Measurements from ENCODE around the gene LBHD2.

The LBHD2 gene

GRCh38 chr14:103123634-103124500, 39.9 kb downstream of the LBHD2 start:
- no peak for DNase-seq (ENCODE audit: low read depth, low spot score)
- H3K36me3 ChIP-seq (ENCODE audit: insufficient read depth, low read length) = no peaks in the 10 kb centered on the region
- no peak overlapping the region for H3K27ac ChIP-seq
- no peaks in the 10 kb centered on the region for H3K9me3 ChIP-seq (ENCODE audit: low read depth, low read length)
- TF ChIP-seq EZH2 (IDR thresholded peaks at IDR 0.05) (no peak), POLR2AphosphoS5 (IDR thresholded peaks at IDR 0.05; ENCODE audit: borderline replicate concordance, low read depth, low read length) (no peak), FOXP2 (optimal IDR thresholded peaks at IDR 0.05; ENCODE audit: control extremely low read depth, extremely low read length, insufficient read depth) (no peak)
- H3K4me3 ChIP-seq = no peak overlapping the region
- H3K9ac ChIP-seq (ENCODE audit: insufficient read length) = no peak overlapping the region

GRCh38 chr14:103124501-103125001, 40.5 kb downstream of the LBHD2 start:
- no peak overlapping the region for H3K9ac ChIP-seq (ENCODE audit: insufficient read length)
- no peak overlapping the region for H3K4me3 ChIP-seq
- no peak for DNase-seq (ENCODE audit: low read depth, low spot score)
- H3K9me3 ChIP-seq (ENCODE audit: low read depth, low read length) = no peaks in the 10 kb centered on the region
- H3K36me3 ChIP-seq (ENCODE audit: insufficient read depth, low read length) = no peaks in the 10 kb centered on the region
- H3K27ac ChIP-seq = no peak overlapping the region
- TF ChIP-seq EZH2 (IDR thresholded peaks at IDR 0.05) = no peak
- no peak for TF ChIP-seq POLR2AphosphoS5 (IDR thresholded peaks at IDR 0.05; ENCODE audit: borderline replicate concordance, low read depth, low read length)
- TF ChIP-seq FOXP2 (optimal IDR thresholded peaks at IDR 0.05; ENCODE audit: control extremely low read depth, extremely low read length, insufficient read depth) = no peak

DNA sequence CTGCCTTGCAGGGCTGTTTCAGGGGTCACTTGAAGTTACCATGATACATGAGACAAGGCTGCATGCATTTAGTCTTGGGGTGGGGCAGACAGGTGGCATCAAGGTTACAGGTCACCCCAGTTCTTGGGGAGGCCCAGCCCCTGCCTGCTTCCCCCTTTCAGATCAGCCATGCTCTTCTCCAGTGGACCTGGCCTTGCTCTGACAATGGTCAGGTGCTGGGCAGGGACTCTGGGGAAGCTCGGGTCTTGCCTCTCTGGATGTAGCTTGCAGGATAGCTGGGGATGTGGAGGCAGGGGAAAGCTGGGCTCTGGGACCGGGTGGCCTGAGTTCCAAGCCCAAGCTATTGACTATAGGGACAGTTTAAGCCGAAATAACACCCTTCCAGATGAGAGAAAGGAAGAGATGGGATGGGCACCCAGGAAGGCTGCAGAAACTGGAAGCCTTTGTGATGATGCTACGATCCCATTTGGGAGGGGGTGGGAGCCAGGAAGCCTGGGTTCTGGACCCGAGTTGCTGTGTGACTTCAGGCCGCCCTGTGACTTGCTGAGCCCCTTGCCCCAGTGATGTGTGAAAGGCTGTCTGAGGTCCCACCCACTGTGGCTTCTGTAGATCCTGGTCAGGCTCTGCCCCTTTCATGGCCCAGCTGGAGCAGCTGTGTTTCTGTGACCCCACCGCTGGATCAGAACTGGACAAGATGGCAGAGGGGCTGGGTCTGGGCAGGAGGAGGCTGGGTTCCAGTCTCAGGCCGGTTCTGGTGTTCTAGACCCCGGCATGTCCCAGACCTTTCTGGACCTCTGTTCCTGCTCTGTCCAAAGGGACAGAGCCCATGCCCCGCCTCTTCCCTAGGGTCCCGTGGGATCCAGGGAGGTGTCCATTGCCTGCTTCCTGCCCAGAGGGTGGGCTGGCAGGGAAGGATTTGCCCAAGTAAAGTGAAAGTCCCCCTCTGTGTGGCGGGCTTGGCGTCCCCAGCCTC, 41.4 kb downstream of the LBHD2 start:
- TF ChIP-seq FOXP2 (optimal IDR thresholded peaks at IDR 0.05; ENCODE audit: control extremely low read depth, extremely low read length, insufficient read depth) (no peak), EZH2 (IDR thresholded peaks at IDR 0.05) (no peak), POLR2AphosphoS5 (IDR thresholded peaks at IDR 0.05; ENCODE audit: borderline replicate concordance, low read depth, low read length) (no peak)
- H3K9me3 ChIP-seq (ENCODE audit: low read depth, low read length) = no peaks in the 10 kb centered on the region
- DNase-seq (ENCODE audit: low read depth, low spot score) = no peak
- no peaks in the 10 kb centered on the region for H3K36me3 ChIP-seq (ENCODE audit: insufficient read depth, low read length)
- no peak overlapping the region for H3K27ac ChIP-seq
- no peak overlapping the region for H3K9ac ChIP-seq (ENCODE audit: insufficient read length)
- H3K4me3 ChIP-seq = no peak overlapping the region

DNA sequence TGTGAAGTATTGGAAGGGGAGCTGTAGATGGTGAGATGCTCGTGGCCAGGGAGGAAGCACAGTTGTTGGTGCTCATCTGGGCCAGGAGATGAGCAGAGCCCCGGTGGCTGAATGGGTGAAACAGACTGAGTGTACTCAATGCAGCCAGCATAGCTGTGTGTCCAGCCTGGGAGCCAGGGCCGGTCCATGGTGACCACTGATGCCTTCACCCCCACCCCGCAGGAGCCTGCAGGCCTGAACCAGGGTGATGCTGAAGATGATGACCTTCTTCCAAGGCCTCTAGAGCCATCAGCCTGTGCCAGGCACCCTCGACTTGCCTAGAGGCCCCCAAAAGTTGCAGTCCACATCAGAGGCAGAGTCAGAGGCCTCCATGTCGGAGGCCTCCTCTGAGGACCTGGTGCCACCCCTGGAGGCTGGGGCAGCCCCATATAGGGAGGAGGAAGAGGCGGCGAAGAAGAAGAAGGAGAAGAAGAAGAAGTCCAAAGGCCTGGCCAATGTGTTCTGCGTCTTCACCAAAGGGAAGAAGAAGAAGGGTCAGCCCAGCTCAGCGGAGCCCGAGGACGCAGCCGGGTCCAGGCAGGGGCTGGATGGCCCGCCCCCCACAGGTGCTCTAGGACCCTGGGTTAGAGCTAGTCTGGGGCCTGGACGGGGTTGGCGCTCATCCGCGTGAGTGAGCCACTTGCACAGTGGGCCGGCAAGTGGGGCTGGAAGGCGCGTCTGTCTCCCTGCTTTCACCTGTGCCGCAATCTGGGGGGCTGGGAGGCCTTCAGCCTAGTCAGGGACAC, 42.3 kb downstream of the LBHD2 start:
- no peak for DNase-seq (ENCODE audit: low read depth, low spot score)
- TF ChIP-seq EZH2 (IDR thresholded peaks at IDR 0.05) = no peak
- no peak for TF ChIP-seq POLR2AphosphoS5 (IDR thresholded peaks at IDR 0.05; ENCODE audit: borderline replicate concordance, low read depth, low read length)
- TF ChIP-seq FOXP2 (optimal IDR thresholded peaks at IDR 0.05; ENCODE audit: control extremely low read depth, extremely low read length, insufficient read depth) = no peak
- H3K9ac ChIP-seq (ENCODE audit: insufficient read length) = no peak overlapping the region
- H3K4me3 ChIP-seq = no peak overlapping the region
- no peak overlapping the region for H3K27ac ChIP-seq
- H3K9me3 ChIP-seq (ENCODE audit: low read depth, low read length) = no peaks in the 10 kb centered on the region
- no peaks in the 10 kb centered on the region for H3K36me3 ChIP-seq (ENCODE audit: insufficient read depth, low read length)

- H3K4me3 ChIP-seq = no peak overlapping the region
- no peak overlapping the region for H3K27ac ChIP-seq
- no peaks in the 10 kb centered on the region for H3K36me3 ChIP-seq (ENCODE audit: insufficient read depth, low read length)
- TF ChIP-seq POLR2AphosphoS5 (IDR thresholded peaks at IDR 0.05; ENCODE audit: borderline replicate concordance, low read depth, low read length) (no peak), FOXP2 (optimal IDR thresholded peaks at IDR 0.05; ENCODE audit: control extremely low read depth, extremely low read length, insufficient read depth) (no peak), EZH2 (IDR thresholded peaks at IDR 0.05) (no peak)
- no peak for DNase-seq (ENCODE audit: low read depth, low spot score)
- H3K9ac ChIP-seq (ENCODE audit: insufficient read length) = no peak overlapping the region
- no peaks in the 10 kb centered on the region for H3K9me3 ChIP-seq (ENCODE audit: low read depth, low read length)
These were observed 42.9 kb downstream of the LBHD2 start for GRCh38 chr14:103126873-103127304.

- no peak overlapping the region for H3K9ac ChIP-seq (ENCODE audit: insufficient read length)
- DNase-seq (ENCODE audit: low read depth, low spot score) = no peak
- H3K36me3 ChIP-seq (ENCODE audit: insufficient read depth, low read length) = no peaks in the 10 kb centered on the region
- H3K27ac ChIP-seq = no peak overlapping the region
- no peak for TF ChIP-seq POLR2AphosphoS5 (IDR thresholded peaks at IDR 0.05; ENCODE audit: borderline replicate concordance, low read depth, low read length)
- no peak for TF ChIP-seq EZH2 (IDR thresholded peaks at IDR 0.05)
- TF ChIP-seq FOXP2 (optimal IDR thresholded peaks at IDR 0.05; ENCODE audit: control extremely low read depth, extremely low read length, insufficient read depth) = no peak
- no peak overlapping the region for H3K4me3 ChIP-seq
- no peaks in the 10 kb centered on the region for H3K9me3 ChIP-seq (ENCODE audit: low read depth, low read length)
These were observed 43.3 kb downstream of the LBHD2 start for GRCh38 chr14:103127356-103127755.

DNA sequence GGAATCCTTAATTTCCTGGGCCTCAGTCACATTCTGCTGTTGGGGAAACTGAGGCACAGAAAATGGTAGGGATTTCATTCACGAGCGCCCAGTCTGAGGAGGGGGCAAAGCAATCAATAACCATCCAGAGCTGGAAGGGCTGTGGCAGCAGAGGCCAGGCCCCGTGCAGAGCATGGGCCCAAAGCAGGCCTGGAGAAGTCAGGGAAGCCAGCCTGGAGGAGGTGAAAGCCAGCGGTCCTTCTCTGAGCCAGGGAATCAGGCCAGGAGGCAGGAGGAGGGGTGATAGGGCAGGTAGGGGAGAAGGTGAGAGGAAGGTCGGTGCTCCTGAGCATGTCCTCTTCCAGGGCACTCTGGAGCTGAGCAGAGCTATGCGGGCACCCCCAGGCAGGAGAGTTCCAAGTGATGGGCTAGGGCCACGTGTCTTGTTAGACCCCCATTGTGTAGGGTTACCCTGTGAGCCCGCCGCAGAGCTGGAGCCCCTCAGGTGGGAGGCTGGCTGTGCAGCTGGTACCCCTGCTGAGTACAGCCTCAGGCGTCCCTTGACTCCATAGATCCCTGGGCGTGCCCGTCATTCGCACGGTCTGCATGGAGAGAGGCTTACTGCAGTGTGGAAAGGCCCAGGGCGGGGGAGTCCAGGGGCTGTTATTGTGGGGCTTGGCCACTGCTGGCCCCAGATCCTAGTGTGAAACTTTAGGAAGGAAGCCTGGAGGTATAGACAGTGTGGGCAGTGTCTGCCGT, 44.0 kb downstream of the LBHD2 start:
- Histone ChIP-seq H3K4me3 (no peak overlapping the region), H3K36me3 (ENCODE audit: insufficient read depth, low read length) (no peaks in the 10 kb centered on the region), H3K9me3 (ENCODE audit: low read depth, low read length) (no peaks in the 10 kb centered on the region), H3K27ac (no peak overlapping the region), H3K9ac (ENCODE audit: insufficient read length) (no peak overlapping the region)
- DNase-seq (ENCODE audit: low read depth, low spot score) = no peak
- TF ChIP-seq EZH2 (IDR thresholded peaks at IDR 0.05) (no peak), POLR2AphosphoS5 (IDR thresholded peaks at IDR 0.05; ENCODE audit: borderline replicate concordance, low read depth, low read length) (no peak), FOXP2 (optimal IDR thresholded peaks at IDR 0.05; ENCODE audit: control extremely low read depth, extremely low read length, insufficient read depth) (no peak)
